RKO (cell line): ENCODE measurements around the gene DPP6.

Experiments used
- DNase-seq: peaks from one replicate; pipeline ENCODE4 v3.0.0-alpha.2; 2016; ENCODE audit warnings: low spot score

Gene DPP6

GRCh38 chr7:154338701-154339506 is 286.7 kb downstream of the DPP6 start:
- no peak for DNase-seq

- DNase-seq: no peak
These were observed 290.9 kb downstream of the DPP6 start for GRCh38 chr7:154342971-154343633.

DNA sequence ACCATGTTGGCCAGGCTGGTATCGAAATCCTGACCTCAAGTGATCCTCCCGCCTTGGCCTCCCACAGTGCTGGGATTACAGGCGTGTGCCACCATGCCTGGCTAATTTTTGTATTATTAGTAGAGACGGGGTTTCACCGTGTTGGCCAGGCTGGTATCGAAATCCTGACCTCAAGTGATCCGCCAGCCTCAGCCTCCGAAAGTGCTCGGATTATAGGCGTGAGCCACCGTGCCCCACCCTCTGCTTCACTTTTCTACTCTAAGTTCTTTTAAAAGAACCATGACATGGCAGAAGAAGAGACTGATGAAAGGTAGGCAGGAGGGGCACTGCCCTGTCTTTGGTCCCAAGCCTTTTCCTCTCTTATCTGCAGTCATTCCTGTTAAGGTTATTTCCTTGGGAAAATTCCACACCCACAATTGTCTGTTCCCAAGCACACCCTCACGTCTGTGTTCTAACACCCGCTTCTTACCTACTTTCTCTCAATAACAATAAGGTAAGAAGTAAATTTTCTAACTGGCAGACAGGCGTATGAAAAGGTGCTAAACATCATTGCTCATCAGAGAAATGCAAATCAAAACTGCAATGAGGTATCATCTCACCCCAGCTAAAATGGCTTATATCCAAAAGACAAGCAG is 291.7 kb downstream of the DPP6 start:
- DNase-seq: no peak

GRCh38 chr7:154345093-154345492 is 292.9 kb downstream of the DPP6 start:
- no peak for DNase-seq

GRCh38 chr7:154347700-154348266 is 295.6 kb downstream of the DPP6 start:
- DNase-seq: no peak

DNA sequence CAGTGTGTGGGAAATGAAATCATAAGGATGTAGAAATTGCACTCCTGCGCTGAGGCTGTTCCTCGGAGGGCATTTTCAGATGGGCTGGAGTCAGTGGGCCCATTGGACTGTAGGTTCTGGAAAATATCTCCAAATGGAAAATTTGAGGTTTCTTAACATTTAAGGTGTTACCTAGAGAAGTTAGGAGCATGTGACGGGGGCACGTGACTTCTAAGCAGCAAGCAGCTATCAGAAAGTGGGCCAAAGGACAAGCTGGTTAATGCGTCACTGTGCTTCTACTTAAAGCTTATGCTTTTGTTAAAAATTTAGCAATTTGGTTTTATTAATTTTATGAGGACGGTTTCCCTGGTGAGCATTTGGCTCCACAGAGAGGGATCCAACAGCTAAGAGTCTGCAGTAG is 298.7 kb downstream of the DPP6 start:
- DNase-seq: no peak

- DNase-seq: no peak
These were observed 301.2 kb downstream of the DPP6 start for GRCh38 chr7:154353355-154353767.

DNA sequence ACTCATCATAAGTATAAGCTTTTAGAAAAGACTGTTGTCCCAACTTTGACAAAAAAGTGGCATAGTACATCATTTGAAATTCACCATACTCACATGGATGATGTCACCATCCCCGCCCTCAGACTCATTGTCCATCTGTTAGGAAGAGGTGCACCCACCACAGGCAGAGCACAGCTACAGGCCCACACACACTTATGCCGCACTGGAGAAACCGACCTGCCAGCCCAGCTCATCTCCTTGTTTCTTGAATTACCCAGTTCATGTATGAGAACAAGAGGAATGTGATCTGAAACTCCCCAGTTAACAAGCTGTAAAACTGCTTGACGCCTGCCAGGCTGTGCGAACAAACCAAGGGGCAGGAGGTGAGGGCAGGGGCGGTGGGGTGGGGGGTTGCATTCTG is 312.0 kb downstream of the DPP6 start:
- no peak for DNase-seq

- DNase-seq: no peak
These were observed 319.2 kb downstream of the DPP6 start for GRCh38 chr7:154371424-154371823.

GRCh38 chr7:154372011-154372601 is 319.9 kb downstream of the DPP6 start:
- DNase-seq: no peak

GRCh38 chr7:154373956-154374355 is 321.8 kb downstream of the DPP6 start:
- DNase-seq: no peak

- no peak for DNase-seq
These were observed 323.8 kb downstream of the DPP6 start for GRCh38 chr7:154375956-154376355.

DNA sequence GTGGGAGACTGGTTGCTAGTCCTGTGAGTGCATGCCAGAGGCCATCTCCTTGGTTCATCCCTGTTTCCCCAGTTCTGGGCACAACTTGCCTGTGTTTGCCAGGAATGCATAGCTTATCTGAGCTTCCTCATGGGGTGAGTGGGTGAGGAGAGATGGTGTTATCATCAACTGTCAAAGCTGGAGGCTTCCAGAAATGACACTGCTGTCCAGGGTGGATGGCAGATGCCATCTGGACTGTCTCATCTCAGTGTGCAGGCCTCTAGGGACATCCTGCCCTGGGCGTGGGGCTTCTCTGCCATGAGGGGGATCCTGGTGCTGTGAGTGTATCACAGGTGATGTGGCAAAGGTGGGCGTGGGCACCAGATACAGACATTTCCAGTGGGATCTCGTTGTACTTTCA is 328.6 kb downstream of the DPP6 start:
- no peak for DNase-seq

DNA sequence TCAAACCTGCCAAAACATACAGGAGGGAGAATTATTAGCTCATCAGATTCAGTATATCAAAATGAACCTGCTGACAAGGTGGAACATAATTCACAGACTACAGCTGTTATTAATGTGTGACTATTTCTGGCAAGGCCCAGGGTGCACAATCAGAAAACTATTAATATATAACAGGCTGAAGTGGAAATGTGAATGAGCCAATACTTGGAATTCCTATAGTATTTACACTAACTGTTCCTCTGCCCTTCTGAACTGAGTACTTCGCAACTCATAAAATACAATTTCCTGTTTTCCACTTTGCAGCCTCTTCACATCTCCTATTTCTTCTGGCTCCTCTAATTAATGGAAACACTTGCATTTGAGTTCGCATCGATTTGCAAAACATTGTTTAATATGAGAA is 330.8 kb downstream of the DPP6 start:
- no peak for DNase-seq

DNA sequence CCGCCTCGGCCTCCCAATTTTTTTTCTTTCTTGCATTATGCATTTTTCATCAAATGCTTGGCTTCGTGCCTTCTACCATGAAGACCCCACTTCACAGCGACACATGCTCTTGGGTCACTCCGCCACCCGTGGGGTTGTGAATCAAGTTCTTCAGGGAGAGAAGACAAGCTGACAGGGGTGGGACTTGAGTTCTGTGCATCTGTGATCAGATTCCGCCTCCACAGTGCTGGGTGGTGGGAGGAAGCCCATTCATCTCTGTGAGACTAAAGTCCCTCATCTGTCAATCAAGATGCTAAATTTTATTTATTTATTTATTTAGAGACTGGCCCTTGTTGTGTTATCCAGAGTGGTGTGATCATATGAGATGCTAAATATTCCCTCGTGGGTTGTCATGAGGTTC is 333.0 kb downstream of the DPP6 start:
- DNase-seq: no peak

GRCh38 chr7:154387252-154387651 is 335.1 kb downstream of the DPP6 start:
- DNase-seq: no peak

GRCh38 chr7:154388412-154388811 is 336.2 kb downstream of the DPP6 start:
- DNase-seq: no peak

GRCh38 chr7:154388999-154389398 is 336.8 kb downstream of the DPP6 start:
- DNase-seq: no peak

DNA sequence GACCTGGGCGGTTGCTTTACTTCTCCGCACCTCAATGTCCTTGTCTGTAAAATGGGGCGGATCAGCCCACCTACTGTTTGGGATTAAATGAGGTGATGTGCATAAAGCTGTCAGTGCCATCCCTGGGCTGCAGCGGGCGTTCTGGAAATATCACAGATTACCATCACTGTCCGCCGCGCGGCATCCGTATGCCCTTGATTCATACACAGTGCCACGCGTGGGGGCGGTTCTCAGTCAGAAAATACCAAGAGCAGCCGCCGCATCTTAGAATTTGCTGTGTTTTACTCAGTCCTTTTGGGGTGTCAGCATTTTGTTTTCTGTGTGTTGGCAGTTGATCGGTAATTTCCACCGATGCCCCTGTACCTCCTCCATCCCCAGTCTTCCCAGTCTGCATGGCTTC is 338.8 kb downstream of the DPP6 start:
- DNase-seq: no peak

GRCh38 chr7:154394804-154395203 is 342.6 kb downstream of the DPP6 start:
- no peak for DNase-seq

GRCh38 chr7:154406312-154406711 is 354.1 kb downstream of the DPP6 start:
- no peak for DNase-seq

DNA sequence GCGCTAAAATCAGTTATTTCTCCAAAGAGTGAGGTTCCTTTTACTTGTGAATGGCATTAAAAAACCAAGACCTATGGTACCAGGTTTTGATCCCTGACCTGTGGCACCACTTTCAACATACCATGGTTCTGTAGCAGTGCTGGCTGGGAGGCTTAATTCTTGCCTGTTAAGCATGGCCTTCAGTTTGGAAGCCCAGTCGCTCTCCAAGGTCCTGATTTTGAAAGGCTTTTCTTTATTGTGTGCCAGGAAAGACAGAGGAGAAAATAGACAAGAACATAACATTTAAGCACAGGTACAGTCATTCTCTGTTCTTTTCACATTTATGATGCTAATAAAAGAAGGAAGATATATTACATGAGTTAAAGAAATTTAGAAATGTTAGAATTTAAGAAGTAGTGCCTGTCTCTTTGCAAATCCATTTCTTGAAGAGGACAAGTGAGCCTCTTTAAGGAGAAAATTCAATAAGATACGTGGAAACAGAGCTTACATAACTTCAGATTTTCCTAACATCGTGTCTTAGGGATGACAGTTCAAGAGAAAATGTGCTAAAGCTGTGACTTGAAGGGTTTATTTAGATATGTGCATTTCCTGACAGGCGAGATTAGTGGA is 357.6 kb downstream of the DPP6 start:
- peak; percentile 66 for DNase-seq
